HK-2 (cell line): ENCODE results near the gene CLDN12.
"Not testable (repeated sequence)": the region's sequence is repeated elsewhere in the genome, so short reads cannot be mapped to it uniquely, and the experiment has no call there.

ENCODE experiments used
- DNase-seq: peaks from one replicate; pipeline ENCODE4 v3.0.0-alpha.2; 2018; ENCODE audit not compliant: unreplicated experiment

The CLDN12 gene

GRCh38 chr7:90432752-90433151 lies 29.5 kb downstream of the CLDN12 start:
- no peak for DNase-seq

- no peak for DNase-seq
These were observed 30.0 kb downstream of the CLDN12 start for GRCh38 chr7:90433221-90433620.

- no peak for DNase-seq
These were observed 42.4 kb downstream of the CLDN12 start for GRCh38 chr7:90445633-90446032.

GRCh38 chr7:90446137-90446899 lies 43.1 kb downstream of the CLDN12 start:
- no peak for DNase-seq

GRCh38 chr7:90453259-90453891 lies 50.1 kb downstream of the CLDN12 start:
- no peak for DNase-seq

- no peak for DNase-seq
These were observed 50.7 kb downstream of the CLDN12 start for GRCh38 chr7:90453931-90454330.

GRCh38 chr7:90455163-90456030 lies 52.1 kb downstream of the CLDN12 start:
- no peak for DNase-seq

GRCh38 chr7:90458104-90458503 lies 54.8 kb downstream of the CLDN12 start:
- no peak for DNase-seq

GRCh38 chr7:90459888-90460287 lies 56.6 kb downstream of the CLDN12 start:
- no peak for DNase-seq

- no peak for DNase-seq
These were observed 58.0 kb downstream of the CLDN12 start for GRCh38 chr7:90461219-90461618.

- DNase-seq, result not testable (repeated sequence)
These were observed 59.9 kb downstream of the CLDN12 start for GRCh38 chr7:90463151-90463628.
